ENCODE data around the gene PCDH8. TPM values are rescaled to one million over a fixed set of nuclear protein-coding genes. Genes with fewer than 3 reads are reported as not detected.

PCDH8 gene
- total and polyA plus RNA-seq, 12 donors: 0.06 to 0.14 (median 0.07) TPM; not detected in 9

DNA sequence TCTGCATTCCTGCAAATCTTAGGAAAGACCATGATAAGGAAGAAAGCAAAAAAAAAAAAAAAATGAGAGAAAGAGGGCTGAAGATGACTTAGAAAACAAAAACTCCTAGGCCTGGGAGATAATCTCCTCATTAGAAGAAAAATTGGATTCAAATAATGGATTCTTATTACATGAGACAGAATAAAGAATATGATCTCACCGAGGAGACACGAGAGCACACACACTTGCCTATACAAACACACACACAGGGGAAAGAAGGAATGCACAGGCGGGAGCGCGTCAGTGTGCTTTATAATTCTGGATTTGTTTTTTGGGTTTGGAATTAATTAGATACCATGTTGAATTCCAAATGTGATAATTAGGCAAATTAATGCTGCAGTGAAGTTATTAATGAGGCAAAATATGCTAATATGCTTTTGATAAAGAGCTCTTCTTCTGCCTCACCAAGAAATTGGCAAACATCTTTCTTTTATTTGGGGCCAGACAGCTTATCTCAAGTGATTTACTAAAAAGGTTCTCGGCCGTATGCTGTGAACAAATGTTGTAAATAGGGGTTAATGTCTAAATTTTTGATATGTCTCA lies 36.1 kb upstream of the PCDH8 start:
- no peaks in the 10 kb centered on the region for H3K27me3 ChIP-seq
- intact Hi-C loops (cut with DNase I): no loop called here
- H3K4me1 ChIP-seq (replicated peaks in 1 of 2): no peaks in the 10 kb centered on the region
- 39 to 45% (median 42%) methylated on average over 7 of the region's 7 CpGs for WGBS, 4 donors
- DNase-seq: no peak
- TF ChIP-seq POLR2A (IDR thresholded peaks at IDR 0.05) (no peak), CTCF (IDR thresholded peaks at IDR 0.05) (no peak)
- no peaks in the 10 kb centered on the region for H3K36me3 ChIP-seq (replicated peaks in 1 of 2)
- H3K27ac ChIP-seq: no peak overlapping the region
- no peaks in the 10 kb centered on the region for H3K9me3 ChIP-seq (replicated peaks in 1 of 3)
- H3K4me3 ChIP-seq: no peak overlapping the region

GRCh38 chr13:52882785-52883184 lies 34.3 kb upstream of the PCDH8 start:
- 18 to 46% (median 22%) methylated on average over 2 of the region's 2 CpGs for WGBS, 4 donors
- Histone ChIP-seq H3K27ac (no peak overlapping the region), H3K4me1 (replicated peaks in 1 of 2) (no peaks in the 10 kb centered on the region), H3K36me3 (replicated peaks in 1 of 2) (no peaks in the 10 kb centered on the region), H3K4me3 (no peak overlapping the region), H3K9me3 (replicated peaks in 1 of 3) (no peaks in the 10 kb centered on the region), H3K27me3 (no peaks in the 10 kb centered on the region)
- intact Hi-C loops (cut with DNase I): no loop called here
- DNase-seq: no peak
- no peak for TF ChIP-seq POLR2A (IDR thresholded peaks at IDR 0.05)

DNA sequence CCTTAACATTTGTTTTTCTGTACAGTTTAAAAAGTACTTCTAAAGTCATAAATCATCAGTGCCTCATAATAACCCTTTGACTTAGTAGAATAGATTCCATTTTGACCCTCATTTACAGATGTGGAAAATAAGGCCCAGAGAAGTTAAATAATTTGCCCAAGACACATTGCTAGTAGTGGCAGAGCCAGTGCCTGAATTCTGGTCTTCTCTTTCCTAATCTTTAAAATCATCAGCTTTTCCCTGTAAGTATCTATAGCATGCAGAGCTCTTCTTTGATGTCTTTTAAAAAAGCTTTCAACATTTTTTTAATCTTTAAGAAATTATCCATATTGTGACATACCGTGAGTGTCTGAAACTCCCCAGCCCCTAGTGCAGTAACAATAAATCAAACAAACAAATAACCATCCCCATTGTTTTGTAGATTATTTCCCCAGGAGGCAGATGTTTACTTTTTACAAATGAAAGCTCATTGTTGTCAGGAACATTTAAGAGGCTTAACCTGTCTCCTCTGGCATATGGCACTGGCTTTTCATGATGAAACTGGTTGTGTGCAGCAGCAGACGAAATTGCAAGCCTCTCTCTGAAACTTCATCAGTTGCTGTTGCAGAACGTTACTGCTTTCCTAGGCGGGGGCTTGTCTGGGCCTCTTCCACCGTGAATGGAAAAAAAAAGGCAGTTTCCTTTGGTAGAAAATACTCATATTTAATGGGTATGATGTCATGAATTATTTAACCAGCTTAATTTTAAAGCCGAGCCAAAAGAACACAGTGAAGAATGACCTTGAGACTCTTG lies 31.7 kb upstream of the PCDH8 start:
- H3K4me1 ChIP-seq (replicated peaks in 1 of 2): no peaks in the 10 kb centered on the region
- no peak for DNase-seq
- intact Hi-C loops (cut with DNase I): no loop called here
- TF ChIP-seq POLR2A (IDR thresholded peaks at IDR 0.05) (no peak), CTCF (IDR thresholded peaks at IDR 0.05) (no peak)
- H3K9me3 ChIP-seq (replicated peaks in 1 of 3): peaks cover 0 to 5% (median 0%) of the 10 kb centered on the region in 3 donors
- no peak overlapping the region for H3K27ac ChIP-seq
- H3K27me3 ChIP-seq: no peaks in the 10 kb centered on the region
- H3K36me3 ChIP-seq (replicated peaks in 1 of 2): no peaks in the 10 kb centered on the region
- 16 to 22% (median 18%) methylated on average over 6 of the region's 6 CpGs for WGBS, 4 donors
- H3K4me3 ChIP-seq: no peak overlapping the region

DNA sequence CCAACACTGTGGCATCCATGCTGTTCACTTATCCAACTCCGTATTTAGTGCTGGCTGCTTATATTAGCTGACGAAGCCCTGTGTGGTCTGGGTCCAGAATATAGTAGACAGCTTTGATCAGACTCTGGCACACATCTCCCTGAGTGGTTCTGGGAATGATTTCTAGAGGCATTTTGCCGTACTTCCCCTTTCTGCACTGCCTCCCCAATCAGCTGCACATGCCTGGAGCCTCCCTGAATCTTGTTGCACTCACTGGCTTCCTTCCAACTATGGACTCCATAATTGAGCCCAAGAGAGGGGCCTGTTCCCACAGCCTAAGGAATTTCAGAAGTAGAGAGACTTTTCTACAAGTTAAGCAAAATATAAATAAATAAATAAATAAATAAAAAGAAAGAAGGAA lies 30.4 kb upstream of the PCDH8 start:
- Histone ChIP-seq H3K4me3 (no peak overlapping the region), H3K27me3 (no peaks in the 10 kb centered on the region), H3K36me3 (replicated peaks in 1 of 2) (no peaks in the 10 kb centered on the region), H3K27ac (no peak overlapping the region), H3K4me1 (replicated peaks in 1 of 2) (no peaks in the 10 kb centered on the region), H3K9me3 (replicated peaks in 1 of 3) (peaks cover 0 to 18% (median 0%) of the 10 kb centered on the region in 3 donors)
- 57 to 77% (median 66%) methylated on average over 3 of the region's 3 CpGs for WGBS, 4 donors
- intact Hi-C loops (cut with DNase I): no loop called here
- DNase-seq: no peak
- TF ChIP-seq POLR2A (IDR thresholded peaks at IDR 0.05) (no peak), CTCF (IDR thresholded peaks at IDR 0.05) (no peak)

Measured in adrenal gland (tissue), 12 donors.